ENCODE measurements around the gene ZBTB44.
"Not testable (repeated sequence)": the region's sequence is repeated elsewhere in the genome, so short reads cannot be mapped to it uniquely, and the experiment has no call there.

The ZBTB44 gene

DNA sequence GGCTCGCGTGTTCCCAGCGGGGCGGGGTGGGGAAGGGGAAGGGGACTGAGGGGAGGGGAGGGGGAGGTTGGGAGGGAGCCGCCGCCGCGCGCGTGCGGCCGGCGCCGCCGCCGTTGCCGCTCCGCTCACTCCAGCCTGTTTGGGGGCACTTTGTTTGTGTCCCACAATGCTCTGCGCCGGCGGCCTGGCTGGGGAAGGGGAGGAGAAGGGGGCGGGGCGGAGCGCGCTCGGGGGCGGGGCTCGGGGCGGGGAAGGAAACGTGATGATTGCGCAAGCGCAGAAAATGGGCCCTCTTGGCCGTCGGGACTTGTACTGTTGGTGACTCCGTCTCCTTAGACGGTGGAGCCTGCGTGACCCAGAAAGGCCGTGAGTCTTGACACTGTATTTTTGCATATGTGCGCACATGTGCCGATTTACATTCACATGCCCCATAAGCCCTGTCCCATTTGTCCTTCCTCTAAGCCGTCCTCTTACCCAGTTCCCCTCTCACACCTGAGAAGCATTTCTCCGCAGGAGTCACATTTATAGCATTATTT is at the start of gene ZBTB44:
ZBTB44 (minus strand) TSS at position 168 of the 536 bp plus-strand sequence. CDS start 53,044 bp downstream, outside the sequence.
- H4K20me1 ChIP-seq = peaks cover 37% of the 10 kb centered on the region
- peak within 1 kb of the TSS; percentile 93 for H3K4me3 ChIP-seq
- peak; percentile 80 for TF ChIP-seq Cebpa-rat (IDR thresholded peaks at IDR 0.05)
- H3K36me3 ChIP-seq = peaks cover 4% of the 10 kb centered on the region; the same call in 1 of the 2 replicates
- peak within 1 kb of the TSS; percentile 93 for H3K9ac ChIP-seq
- no peaks in the 10 kb centered on the region for H3K27me3 ChIP-seq
- H3K4me2 ChIP-seq = peak within 1 kb of the TSS; percentile 98
- peaks cover 33% of the 10 kb centered on the region for H3K4me1 ChIP-seq
- peak within 1 kb of the TSS; percentile 96 for H3K27ac ChIP-seq
- H3K9me3 ChIP-seq = peaks cover 5% of the 10 kb centered on the region

DNA sequence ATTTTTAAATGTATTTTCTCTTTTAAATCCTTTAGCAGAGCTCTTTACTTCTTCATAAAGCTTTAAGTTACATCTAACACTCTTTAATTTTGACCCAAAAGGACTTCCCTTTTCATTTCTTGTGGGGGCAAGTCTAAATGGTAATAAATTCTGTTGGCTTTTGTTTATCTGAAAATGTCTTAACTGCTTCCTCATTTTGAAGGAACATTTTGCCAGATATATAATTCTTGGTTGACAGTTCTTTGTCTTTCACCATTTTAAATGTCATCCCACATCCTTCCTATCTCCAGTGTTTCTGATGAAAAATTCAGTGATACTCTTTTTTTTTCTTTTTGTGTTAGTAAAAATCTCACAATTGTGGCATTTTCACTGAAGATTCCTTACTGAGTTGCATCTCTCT is 44.7 kb upstream of the ZBTB44 start:
- Histone ChIP-seq H3K9me3 (peaks cover 48% of the 10 kb centered on the region), H3K4me2 (no peak overlapping the region), H3K4me1 (no peaks in the 10 kb centered on the region), H3K4me3 (no peak overlapping the region), H3K27ac (no peak overlapping the region), H3K36me3 (no peaks in the 10 kb centered on the region), H3K27me3 (no peaks in the 10 kb centered on the region), H4K20me1 (no peaks in the 10 kb centered on the region), H3K9ac (no peak overlapping the region)
- no peak for TF ChIP-seq Cebpa-rat (IDR thresholded peaks at IDR 0.05)

GRCh38 chr11:130358398-130358797 is 43.7 kb upstream of the ZBTB44 start:
- Histone ChIP-seq H3K27ac (no peak overlapping the region), H3K4me2 (no peak overlapping the region), H4K20me1 (no peaks in the 10 kb centered on the region), H3K4me3 (no peak overlapping the region), H3K27me3 (no peaks in the 10 kb centered on the region), H3K4me1 (no peaks in the 10 kb centered on the region), H3K9ac (no peak overlapping the region), H3K9me3 (peaks cover 48% of the 10 kb centered on the region), H3K36me3 (no peaks in the 10 kb centered on the region)
- no peak for TF ChIP-seq Cebpa-rat (IDR thresholded peaks at IDR 0.05)

DNA sequence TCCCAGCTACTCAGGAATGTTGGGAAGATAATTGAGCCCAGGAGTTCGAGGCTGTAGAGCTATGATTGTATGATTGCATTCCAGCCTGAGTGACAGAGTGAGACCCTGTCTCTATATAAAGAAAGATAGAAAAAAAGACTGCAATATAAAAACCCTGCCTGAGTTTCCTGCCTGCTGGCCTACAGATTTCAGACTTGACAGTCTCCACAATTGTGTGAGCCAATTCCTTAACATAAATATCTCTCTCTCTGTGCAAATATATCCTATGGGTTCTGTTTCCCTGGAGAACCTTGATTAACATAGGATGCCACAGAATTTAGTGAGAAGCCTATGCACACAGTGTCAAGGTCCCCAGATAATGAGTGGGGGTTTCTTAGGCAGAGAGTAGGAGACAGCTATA is 32.5 kb upstream of the ZBTB44 start:
- Histone ChIP-seq H3K9me3 (peaks cover 10% of the 10 kb centered on the region; the same call in 1 of the 2 replicates), H3K27ac (no peak overlapping the region), H3K27me3 (no peaks in the 10 kb centered on the region), H3K36me3 (no peaks in the 10 kb centered on the region), H4K20me1 (no peaks in the 10 kb centered on the region), H3K9ac (no peak overlapping the region), H3K4me3 (no peak overlapping the region), H3K4me1 (no peaks in the 10 kb centered on the region), H3K4me2 (no peak overlapping the region)
- no peak for TF ChIP-seq Cebpa-rat (IDR thresholded peaks at IDR 0.05)

DNA sequence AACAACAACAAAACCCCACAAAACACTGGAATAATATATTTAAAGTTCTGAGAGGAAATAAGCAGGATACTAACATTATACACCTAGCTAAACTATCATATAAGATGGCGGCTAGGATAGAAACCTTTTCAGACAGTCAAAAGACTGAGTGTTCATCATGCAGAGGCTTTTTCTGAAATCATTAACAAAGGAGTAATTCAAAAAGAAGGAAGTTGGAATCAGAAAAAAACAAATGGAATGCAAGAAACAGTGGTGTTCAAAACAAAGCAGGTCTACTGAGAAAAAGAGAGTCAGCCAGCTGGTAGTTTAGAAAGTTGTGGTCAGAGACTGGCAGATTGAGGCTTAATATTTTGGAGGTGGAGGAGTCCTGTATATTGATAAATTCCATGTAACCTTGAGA is 30.1 kb upstream of the ZBTB44 start:
- Histone ChIP-seq H3K9me3 (peaks cover 33% of the 10 kb centered on the region), H3K27ac (no peak overlapping the region), H3K4me2 (no peak overlapping the region), H3K27me3 (no peaks in the 10 kb centered on the region), H3K4me1 (no peaks in the 10 kb centered on the region), H3K9ac (no peak overlapping the region), H3K4me3 (no peak overlapping the region), H4K20me1 (no peaks in the 10 kb centered on the region), H3K36me3 (no peaks in the 10 kb centered on the region)
- TF ChIP-seq Cebpa-rat (IDR thresholded peaks at IDR 0.05) = no peak

DNA sequence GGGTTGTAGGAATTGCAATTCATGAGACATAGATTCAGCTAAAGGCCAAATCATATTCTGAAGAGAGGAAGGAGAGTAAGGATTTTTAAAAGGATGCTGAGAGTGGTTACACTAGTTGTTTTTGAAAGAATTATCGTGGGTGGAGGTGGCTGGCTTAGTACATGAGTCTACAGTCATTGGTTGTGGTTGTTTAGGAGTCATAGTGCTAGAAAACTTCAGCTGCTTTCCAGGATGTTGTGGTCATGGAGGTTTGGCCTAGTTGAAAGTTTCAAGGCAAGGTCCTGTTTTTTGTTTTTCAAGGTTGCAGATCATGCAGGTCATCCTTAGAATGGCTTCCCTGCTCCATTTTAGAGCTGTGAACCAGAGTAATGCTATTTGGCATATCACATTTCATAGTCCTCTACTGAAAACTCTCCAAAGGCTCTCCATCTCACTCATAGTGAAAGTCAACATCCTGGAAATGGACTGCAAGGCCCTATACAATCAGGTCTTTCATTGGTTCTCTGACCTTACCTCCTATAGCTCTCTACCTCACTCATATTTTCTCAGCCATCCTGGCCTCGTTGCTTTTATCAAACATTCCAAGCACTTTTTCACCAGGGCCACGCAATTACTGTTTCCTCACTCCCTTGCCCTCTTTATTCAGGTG is 26.1 kb upstream of the ZBTB44 start:
- Histone ChIP-seq H3K9me3 (peaks cover 58% of the 10 kb centered on the region), H3K36me3 (no peaks in the 10 kb centered on the region)

DNA sequence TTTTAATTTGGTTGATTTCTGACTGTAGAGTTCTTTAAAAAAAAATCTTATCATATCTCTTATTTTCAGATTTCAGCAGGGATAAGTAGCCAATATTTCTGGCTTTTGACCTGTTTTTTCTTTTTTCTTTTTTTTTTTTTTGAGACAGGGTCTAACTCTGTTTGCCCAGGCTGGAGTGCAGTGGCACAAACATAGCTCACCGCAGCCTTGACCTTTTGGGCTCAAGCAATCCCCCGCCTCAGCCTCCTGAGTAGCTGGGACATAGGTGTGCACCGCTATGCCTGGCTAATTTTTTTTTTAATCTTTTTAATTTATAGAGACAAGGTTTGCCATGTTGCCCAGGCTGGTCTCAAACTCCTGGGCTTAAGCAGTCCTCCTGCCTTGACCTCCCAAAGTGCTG is 23.9 kb upstream of the ZBTB44 start:
- no peaks in the 10 kb centered on the region for H3K27me3 ChIP-seq
- H3K9ac ChIP-seq = no peak overlapping the region

More for the DNA sequence above, 26.1 kb upstream of the ZBTB44 start:
- Histone ChIP-seq H3K4me3 (no peak overlapping the region), H3K4me1 (no peaks in the 10 kb centered on the region), H3K4me2 (no peak overlapping the region), H3K27me3 (no peaks in the 10 kb centered on the region), H3K9ac (no peak overlapping the region), H3K27ac (no peak overlapping the region), H4K20me1 (no peaks in the 10 kb centered on the region)
- no peak for TF ChIP-seq Cebpa-rat (IDR thresholded peaks at IDR 0.05)

DNA sequence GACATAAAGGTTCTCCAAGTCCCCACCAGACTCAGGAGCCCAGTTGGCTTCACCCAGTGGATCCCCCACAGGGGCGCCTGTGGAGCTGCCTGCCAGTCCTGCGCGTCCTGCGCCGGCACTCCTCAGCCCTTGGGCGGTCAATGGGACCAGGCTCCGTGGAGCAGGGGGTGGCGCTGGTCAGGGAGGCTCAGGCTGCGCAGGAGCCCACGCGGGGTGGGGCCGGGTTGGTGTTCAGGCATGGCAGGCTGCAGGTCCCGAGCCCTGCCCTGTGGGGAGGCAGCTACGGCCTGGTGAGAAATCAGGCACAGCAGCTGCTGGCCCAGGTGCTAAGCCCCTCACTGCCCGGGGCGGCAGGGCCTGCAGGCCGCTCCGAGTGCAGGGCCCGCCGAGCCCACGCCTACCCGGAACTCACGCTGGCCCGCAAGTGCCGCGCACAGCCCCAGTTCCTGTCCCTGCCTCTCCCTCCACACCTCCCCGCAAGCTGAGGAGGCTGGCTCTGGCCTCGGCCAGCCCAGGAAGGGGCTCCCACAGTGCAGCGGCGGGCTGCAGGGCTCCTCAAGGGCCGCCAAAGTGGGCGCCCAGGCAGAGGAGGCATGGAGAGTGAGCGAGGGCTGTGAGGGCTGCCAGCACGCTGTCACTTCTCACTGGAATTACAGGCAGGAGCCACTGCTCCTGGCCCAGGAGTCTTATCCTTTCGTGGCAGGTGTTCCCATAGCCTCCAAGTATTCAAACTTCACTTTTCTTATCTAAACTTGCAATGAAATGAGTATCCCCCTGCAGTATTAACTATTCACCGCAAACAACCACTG is 22.8 kb upstream of the ZBTB44 start:
- H3K4me2 ChIP-seq = no peak overlapping the region
- no peaks in the 10 kb centered on the region for H4K20me1 ChIP-seq
- H3K4me1 ChIP-seq = no peaks in the 10 kb centered on the region
- H3K4me3 ChIP-seq = no peak overlapping the region
- no peaks in the 10 kb centered on the region for H3K27me3 ChIP-seq
- H3K9me3 ChIP-seq = peaks cover 50% of the 10 kb centered on the region
- no peaks in the 10 kb centered on the region for H3K36me3 ChIP-seq
- no peak for TF ChIP-seq Cebpa-rat (IDR thresholded peaks at IDR 0.05)
- H3K27ac ChIP-seq = no peak overlapping the region
- H3K9ac ChIP-seq = no peak overlapping the region

More for the DNA sequence above, 23.9 kb upstream of the ZBTB44 start:
- Histone ChIP-seq H4K20me1 (no peaks in the 10 kb centered on the region), H3K9me3 (peaks cover 54% of the 10 kb centered on the region), H3K36me3 (no peaks in the 10 kb centered on the region), H3K4me2 (no peak overlapping the region), H3K27ac (no peak overlapping the region), H3K4me1 (no peaks in the 10 kb centered on the region), H3K4me3 (no peak overlapping the region)
- TF ChIP-seq Cebpa-rat (IDR thresholded peaks at IDR 0.05) = no peak

DNA sequence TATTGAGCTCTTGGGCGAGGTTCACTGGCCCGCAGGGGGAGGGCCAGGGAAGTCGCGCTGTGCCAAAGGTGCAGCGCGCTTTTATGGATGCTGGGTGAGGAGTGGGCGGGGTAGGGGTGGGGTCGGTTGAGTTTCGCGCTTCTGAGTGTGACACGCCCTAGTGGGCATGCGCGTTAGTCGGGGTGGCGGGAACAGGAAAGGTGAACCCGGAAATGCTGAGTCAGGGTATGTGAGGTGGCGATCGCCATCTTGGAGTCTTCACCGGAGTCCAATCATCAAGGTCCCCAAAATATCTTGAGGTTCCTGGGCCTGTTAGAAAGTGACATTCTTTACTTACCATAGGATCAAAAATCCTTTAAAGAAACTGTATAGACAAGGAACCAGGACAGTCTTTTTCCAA is 16.7 kb upstream of the ZBTB44 start:
- H3K9ac ChIP-seq, H3K27me3 ChIP-seq, H3K4me2 ChIP-seq, H3K4me3 ChIP-seq, H3K9me3 ChIP-seq, H3K36me3 ChIP-seq, H3K4me1 ChIP-seq, H3K27ac ChIP-seq, H4K20me1 ChIP-seq: not testable (repeated sequence)

DNA sequence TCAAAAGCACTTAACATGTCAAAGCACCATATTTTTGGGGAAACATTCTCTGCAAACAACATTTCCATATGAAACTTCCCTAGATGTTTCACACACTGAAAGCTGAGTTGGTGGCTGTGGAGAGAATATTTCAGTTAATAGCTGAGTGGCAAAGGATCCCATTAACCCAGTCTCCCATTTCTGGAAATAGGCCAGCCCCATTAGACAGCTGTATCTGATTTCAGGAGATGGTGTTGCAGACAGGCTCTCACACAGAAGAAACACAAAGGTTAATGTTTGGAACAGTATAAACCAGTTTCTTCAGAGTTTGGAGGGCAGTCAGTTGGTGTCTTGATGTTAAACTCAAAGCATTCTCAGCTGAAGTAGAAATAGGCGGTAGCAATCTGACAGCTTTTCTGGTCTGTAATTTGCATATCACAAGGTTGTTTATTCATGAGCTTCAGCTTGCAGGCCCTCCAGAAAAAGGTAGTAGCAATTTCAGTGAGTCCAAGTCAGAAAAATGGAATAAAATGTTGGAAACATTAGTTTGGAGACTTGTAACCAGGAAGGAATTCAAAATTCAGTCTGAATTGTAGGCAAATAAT is 15.5 kb upstream of the ZBTB44 start:
- Histone ChIP-seq H3K4me2 (no peak overlapping the region), H3K9me3 (0 out of 2 replicates have a peak, but pooled peaks cover 4% of the 10 kb centered on the region), H3K27ac (no peak overlapping the region), H3K36me3 (no peaks in the 10 kb centered on the region), H4K20me1 (no peaks in the 10 kb centered on the region), H3K9ac (no peak overlapping the region), H3K4me3 (no peak overlapping the region), H3K27me3 (no peaks in the 10 kb centered on the region), H3K4me1 (no peaks in the 10 kb centered on the region)
- no peak for TF ChIP-seq Cebpa-rat (IDR thresholded peaks at IDR 0.05)

Data from BLaER1 (cell line).